ENCODE measurements around the gene SLC35E2B.
"Not testable (repeated sequence)": the region's sequence is repeated elsewhere in the genome, so short reads cannot be mapped to it uniquely, and the experiment has no call there.

- TF ChIP-seq CTCF, POLR2A, EP300, POLR2AphosphoS5 (IDR thresholded peaks at IDR 0.05): not testable (repeated sequence)
These were observed 4.1 kb upstream of the SLC35E2B start for GRCh38 chr1:1696431-1697357.

Data from upper lobe of left lung (tissue), 4 donors.